ENCODE data around the gene DKK3. TPM values are rescaled to one million over a fixed set of nuclear protein-coding genes. Genes with fewer than 3 reads are reported as not detected.
A peak's percentile ranks its signal among the peaks of the same experiment; 100 is the strongest.

DKK3 gene
- total RNA-seq, 1 experiment from 2014 or later = 129 TPM

DNA sequence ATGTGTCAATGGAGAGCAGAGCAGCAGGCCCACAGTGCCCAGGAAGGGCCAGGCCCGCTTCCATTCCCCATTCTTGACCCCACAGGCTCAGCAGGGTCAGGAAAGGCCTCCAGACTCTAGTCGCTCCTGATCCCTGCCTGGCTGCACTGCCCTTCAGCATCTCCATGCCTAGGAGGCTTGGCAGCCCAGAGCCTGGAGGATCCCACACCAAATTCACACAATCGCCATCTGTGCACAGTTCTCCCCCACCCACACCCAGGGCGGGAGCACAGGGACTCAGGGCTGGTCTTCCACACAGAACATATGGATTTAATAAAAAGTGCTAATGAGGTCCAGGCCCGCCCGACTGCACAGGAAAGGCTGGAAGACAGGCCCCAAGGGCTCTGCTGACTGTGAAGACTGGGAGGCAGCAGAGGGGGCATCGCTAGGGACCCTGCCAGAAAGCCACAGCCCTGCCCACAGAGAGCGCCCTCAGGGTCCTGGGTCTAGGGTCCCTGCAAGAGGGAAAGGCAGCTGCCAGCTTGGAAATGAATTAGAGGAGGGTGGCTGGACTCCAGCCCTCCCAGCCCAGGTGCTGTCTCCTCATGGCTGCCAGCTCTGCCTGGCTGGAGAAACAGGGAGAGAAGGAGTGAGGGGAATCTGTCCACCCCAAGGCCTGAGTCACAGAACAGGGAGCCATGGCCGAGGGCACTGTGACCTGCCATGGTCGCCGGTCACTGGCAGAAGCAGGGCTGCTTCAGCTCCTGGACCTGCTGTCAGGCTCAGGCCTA lies 39.7 kb downstream of the DKK3 start:
- DNase-seq (ENCODE audit: low spot score) = no peak

DNA sequence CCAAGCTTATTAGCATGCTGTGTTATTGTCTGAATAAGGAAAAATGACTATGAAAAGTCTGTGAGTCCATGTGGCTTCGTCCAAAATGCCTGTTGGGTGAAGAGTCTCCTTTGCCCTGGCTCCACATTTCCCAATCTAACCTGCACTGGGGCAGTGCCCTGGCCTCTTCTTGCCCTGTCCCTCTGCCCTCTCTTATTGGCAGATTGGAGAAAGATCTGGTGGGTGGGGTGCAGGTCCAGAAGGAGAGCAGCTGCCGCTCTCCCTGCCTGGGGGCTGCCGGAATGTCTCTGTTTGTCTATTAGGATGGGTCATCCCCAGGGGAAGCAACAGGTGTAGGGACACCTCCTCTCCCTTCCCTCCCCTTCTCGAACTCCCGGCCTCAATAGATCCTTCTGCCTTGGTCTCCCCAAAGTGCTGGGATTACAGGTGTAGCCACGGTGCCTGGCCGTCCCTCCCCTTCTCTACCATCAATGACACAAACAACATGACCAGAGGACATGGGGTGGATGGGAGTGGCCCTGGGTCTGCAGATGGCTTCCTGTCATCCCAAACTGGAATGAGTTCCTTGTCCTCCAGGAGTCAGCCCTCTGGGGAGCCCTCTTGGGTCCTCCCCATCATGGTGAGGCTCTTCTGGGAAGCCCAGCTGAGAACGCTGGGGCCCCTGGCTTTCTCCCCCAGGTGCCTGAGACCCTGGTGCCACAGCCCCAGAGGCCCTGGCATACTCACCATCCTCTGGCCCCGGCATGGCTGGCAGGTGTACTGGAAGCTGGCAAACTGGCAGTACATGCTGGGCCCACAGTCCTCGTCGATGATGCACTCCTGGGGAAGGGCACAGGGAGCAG lies 40.5 kb downstream of the DKK3 start:
- no peak for DNase-seq (ENCODE audit: low spot score)

DNA sequence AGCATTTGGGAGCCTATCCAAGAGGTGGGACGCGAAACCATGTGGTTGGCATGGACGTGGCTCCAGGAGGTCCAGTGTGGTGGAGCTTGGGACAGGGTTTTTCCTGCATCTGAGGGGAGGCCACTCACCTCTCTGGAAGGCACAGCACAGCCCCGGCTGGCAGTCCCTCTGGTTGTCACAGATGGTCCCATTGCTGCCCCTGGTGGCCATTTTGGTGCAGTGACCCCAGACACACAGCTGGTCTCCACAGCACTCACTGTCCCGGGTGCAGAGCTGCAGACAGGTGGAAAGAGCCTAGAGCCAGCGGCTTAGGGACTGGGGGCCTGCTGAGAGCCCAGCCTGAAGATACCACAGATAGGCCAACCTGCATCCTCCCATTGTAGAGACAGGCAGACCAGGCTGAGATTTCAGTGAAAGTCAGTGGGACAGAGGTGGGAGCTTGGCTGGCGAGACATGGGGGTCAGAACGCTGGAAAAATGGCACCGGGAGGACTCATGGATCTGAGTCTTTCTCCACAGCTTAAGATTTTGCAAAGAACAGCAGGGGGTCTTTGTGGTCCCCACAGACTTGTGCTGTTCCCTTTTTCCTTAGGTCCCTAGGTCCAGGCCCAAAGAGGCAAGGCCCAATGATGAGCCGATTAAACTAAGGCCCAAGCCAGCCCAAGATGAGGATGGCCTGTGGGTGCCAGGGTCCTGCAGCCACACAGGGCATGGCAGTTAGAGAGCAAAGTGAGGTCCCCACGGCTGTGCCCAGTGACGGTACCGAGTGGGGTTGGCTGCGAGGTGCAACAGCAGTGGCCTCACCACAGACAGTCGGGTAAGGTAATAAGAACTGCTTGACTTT lies 41.4 kb downstream of the DKK3 start:
- peak; percentile 68 for DNase-seq (ENCODE audit: low spot score)

DNA sequence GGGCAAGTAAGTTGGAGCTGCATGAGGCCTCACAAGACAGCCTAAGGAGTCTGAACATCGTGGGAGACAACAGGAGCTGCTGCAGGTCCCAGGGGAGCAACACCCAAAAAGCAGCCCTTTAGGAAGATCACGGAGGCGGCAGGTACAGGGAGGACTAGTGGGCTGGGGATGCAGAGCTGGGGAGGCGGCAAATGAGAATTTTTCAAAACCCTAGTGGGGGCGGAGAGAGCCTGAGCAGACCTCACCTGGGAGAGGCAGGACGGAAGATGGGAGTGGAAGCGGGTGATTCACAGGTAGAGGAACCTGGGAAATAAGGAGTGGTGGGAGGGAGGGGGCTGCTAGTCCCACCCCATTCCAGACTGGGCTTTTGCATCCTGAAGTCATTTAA lies 42.1 kb downstream of the DKK3 start:
- no peak for DNase-seq (ENCODE audit: low spot score)

DNA sequence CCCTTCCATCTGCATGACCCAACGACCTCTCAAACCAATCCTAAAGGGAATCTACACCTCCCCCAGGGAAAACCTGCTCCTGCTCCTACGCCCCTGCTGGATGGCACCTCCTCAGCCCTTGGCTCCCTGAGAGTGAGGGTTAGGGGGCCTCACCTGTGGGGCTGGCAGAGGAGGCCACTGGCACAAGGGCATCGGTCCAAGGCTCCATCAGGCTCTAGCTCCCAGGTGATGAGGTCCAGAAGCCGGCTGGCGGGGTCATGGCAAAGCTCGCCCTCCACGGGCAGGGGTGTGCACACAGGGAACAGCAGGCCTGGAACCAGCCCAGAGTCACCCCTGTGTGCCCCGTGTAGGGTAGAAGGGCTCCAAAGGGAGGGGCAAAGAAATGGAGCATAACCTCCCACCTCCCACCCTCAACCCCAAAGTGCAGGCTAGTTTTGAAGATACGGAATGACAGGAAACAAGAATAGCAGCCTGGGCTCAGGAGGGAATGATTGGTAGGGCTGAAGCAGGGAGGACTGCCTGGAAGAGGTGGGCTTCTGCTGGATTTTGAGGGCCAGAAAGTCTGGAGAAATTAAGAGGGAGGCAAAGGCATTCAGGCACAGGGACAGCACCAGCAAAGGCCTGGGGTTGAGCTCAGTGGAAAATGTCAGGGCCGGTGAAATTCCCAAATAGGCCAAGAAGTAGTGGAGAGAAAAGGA lies 42.6 kb downstream of the DKK3 start:
- DNase-seq (ENCODE audit: low spot score) = no peak

DNA sequence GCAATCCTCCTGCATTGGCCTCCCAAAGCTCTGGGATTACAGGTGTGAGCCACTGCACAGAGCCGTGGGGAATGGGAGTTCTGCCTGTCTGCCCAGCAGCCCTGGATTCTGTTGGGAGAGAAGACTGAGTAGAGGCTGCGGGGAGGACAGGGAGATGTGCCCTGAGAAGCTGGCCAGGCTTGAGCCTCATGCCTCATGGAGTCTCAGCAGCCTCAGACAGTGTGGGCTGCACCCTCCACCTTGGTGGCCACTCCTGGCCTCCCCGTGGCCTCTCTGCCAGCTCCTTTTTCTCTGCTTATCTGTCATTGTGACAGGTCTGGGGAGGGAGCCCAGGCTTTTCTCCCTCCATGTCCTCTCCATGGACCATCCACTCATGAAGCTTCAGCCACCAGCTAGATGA lies 43.2 kb downstream of the DKK3 start:
- no peak for DNase-seq (ENCODE audit: low spot score)

DNA sequence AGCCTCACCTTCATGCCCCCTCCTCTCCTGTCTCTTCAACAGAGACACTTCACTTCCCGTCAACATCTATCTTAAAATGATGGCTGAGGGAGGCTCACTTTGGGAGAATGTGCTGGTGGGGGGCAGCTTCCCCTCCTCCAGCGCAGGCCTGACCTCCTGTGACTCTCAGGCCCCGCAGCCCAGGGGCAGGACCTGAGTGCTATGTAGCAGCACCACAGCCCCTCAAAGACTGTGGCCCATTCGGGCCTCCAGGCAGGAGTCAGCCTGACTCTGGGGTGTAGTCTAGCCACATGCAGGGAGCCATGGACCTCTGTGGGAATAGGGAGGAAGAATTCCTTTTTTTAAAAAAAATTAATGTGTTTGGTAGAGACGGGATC lies 43.7 kb downstream of the DKK3 start:
- no peak for DNase-seq (ENCODE audit: low spot score)

DNA sequence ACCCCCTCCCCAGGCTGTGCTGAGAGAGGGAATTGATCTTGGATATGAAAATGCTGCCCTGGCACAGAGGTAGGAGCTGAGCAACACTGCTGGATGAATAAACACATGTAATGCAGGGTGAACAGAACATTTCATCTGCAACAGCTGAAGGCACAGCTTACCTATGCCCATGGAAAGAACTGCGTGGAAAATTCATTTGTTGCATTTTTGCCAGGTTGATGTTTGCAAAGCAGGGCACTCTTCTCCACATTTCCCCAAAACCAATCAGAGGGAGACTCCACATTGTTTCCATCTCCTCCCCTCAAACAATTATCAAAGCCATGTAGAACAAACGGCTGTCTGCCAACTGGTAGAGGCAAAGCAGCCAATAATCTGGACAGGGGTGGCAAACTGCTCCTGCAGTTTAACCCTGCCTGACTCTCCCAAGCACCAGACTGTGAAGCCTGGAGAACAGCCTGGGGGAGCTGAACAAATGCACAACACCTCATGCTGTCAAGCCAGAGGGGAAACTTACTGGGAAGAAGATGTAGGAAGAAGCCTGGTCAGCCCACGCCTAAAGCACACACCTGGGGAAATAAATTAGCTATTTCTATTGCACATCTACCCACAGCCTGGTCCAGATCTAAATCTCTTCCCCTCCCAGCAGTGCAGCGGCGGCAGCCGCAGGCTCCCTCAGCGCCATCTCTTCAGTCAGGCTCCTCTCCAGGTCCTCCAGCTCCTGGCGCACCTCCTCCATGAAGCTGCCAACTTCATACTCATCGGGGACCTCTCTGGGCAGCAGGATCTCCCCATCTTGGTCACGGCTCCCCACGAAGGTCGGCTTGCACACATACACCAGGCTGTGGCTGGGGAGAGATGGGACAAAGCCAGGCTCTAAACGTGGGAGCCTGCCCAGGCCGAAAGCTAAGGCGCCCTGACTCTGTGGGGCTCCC lies 44.3 kb downstream of the DKK3 start:
- DNase-seq (ENCODE audit: low spot score) = no peak

DNA sequence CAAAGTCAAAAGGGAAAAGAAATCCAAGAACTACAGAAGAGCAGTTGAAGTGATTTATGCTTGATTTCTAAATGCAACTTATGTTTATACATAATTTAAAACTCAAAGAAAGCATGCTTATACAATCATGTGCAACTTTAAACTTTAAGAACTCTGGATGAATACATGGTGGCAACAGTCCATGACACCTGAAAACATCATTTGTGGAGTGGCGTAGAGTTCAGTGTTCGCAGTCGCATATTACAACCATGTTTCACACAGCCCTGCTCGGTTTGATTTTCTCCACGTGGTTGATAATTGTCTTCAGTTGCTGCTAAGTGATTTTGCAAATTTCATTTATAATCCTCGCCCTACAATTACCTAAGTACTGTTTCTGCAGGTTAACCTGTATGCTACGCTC lies 45.4 kb downstream of the DKK3 start:
- no peak for DNase-seq (ENCODE audit: low spot score)

DNA sequence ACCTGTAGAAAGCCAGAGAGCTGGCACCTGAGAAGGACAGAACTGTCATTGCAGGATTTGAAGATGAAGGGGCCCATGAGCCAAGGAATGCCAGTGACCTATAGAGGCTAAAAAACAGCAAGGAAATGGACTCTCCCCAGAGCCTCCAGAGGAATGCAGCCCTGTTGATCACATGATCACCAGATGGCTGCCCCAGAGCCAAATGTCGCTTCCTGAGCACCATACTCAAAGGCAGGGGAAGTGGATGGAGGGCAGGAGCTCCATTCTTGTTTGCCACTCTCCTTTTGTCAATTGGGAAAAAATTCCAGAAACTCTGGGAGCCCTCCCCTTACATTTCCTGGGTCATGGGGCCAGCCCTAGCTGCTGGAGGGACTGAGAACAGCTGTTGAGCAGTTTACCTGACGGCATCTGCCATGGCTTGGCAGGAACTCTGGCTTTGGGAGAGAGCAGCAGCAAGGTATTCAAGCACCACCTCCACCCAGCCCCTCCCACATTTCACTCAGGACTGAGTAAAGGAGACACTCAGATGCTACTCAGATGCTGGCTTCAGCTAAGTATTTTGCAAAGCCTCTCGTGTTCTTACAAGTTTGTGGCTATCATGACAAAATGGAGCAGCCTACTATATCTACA lies 46.9 kb downstream of the DKK3 start:
- DNase-seq (ENCODE audit: low spot score) = no peak

DNA sequence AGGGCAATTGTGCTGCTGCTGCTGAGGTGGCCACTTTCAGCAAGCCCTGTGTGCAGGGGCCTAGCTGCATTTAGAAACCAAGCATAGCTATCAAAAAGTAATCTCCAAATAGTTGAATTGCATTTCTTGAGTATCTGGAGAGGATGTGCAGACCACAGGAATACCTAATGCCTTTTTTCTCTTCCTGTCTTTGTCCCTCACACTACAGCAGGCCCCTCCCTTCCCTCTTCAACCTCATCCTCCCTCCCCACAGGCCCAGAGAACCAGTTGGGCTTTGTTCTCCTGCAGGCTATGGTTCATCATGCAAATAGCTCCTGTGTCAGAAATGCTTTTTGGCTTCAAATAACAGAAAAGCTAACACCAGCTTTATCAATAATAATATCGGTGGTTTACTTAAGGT lies 47.7 kb downstream of the DKK3 start:
- DNase-seq (ENCODE audit: low spot score) = no peak

DNA sequence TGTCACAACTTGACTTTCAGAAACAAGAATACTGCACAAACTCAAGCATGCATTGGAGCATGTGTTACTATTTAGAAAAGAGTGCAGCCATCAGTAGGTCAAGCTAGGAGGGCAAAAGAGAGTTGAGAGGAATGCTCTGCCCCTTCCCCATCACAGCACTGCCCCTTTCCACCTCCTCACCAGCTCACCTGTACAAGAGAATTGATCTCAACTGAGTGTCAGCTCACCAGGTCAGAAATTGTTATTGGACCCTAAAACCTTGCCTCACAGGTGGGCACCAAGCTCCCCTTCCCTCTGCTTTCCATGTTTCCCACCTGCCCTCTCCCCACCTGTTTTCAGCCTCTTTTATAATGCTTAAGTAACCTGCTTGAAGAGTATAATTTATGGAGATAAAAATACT lies 48.8 kb downstream of the DKK3 start:
- DNase-seq (ENCODE audit: low spot score) = no peak

DNA sequence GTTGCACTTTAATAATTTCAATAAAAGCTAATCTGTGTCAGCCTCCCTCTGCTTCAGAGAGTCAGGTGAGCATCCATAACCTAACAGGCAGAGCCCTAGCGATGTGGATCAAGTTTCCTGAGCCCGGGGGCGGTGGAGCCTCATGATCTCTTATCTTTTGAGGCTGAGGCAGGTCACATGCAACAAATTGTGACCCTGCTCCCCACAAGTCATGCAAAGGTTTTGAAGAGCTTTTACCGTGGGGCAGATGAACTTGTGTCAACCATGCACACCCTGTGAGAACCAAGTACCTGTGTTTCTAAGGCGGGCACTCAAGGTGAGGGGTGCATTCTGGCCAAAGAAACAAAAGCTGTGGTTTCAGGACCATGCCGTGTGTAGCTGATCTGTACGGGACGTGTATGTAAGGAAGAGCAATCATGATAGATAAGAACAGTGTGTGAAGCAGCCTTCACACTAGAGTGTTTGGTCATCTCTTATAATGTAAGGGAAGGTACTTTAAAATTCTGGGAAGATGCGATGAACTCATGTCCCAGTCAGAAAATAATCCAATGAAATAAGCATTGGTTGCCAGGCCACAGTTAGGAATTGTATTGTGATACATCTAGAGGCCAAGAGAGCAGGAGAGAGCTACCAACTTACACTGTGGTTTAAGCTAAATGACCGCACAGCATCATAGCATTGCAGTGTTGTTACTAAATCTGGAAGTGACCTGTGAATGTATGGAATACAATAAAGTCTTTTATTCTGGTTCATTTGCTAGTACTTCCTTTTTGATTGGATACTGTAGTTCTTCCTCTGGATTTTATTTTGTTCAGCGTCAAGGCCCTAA lies 49.8 kb downstream of the DKK3 start:
- no peak for DNase-seq (ENCODE audit: low spot score)

DNA sequence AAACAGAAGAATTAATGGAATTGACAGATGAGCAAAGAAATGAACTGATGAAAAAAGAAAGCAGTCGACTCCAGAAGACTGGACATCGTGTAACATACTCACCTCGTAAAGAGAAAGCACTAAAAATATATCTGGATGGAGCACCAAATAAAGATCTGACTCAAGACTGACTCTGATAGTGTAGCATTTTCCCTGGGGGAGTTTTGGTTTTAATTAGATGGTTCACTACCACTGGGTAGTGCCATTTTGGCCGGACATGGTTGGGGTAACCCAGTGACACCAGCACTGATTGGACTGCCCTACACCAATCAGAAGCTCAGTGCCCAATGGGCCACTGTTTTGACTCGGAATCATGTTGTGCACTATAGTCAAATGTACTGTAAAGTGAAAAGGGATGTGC lies 52.4 kb downstream of the DKK3 start:
- no peak for DNase-seq (ENCODE audit: low spot score)

DNA sequence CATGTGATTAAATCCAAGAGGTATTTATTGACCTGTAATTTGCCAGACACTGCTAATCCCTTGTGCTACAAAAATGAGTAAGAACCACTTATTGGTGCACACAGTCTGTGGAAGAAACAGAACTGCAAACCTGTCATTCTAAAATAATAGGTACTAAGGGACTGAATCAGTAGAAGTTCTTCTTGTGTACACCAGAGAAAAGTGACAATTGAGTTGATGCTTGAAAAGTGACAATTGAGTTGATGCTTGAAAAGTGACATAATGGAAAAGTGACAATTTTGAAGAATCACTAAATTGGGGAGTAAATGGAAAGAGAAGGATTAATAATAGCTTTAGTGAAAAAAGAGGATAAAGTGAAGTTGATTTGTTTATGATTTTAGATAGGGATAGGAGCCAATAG lies 56.4 kb downstream of the DKK3 start:
- DNase-seq (ENCODE audit: low spot score) = no peak

DNA sequence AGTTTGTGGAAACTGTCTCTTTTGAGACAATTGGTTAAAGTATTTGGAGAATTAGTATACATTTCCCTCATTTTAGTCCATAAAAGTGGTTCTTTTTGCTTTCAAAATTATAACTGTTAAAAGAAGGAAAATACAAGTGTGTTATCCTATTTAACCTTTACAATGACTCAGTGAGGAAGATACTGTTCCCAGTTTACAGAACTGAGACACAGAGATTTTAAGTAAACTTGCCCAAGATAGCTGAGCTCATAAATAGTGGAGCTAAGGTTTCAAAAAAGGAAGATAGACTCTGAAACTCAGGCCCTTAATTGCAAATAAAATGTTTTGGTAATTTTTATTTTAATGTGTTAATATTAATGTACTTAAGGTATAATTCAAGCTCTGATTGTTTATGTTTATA lies 58.9 kb downstream of the DKK3 start:
- no peak for DNase-seq (ENCODE audit: low spot score)

DNA sequence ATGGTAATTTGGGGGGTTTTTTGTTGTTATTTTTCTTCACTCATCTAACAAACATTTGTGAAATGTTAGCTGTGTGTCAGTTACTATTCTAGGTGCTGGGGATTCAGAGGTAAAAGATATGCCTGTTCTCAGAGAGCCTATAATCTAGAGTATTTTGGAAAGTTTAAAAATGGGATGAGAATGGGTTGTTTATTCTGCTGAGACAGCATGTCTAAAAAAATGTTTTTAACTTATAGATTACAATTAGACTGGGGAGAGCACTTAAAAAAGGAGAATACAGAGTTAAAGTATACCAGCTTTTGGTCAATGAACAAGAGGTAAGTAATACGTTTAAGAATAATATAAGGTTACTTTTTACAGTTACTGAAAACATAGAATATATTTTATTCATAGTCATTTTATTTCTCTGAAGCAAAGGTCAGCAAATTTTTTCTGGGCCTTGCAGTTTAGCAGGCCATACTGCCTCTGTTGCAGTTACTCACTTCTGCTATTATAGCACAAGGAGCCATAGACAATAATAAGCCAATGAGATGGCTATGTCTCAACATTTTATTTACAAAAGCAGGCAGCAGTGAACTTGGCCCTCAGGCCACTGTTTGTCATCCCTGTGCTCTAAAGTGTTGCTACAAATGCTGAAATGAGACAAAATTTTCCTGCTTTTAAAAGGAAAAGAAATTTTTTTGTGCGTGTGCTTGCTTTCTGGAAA lies 60.0 kb downstream of the DKK3 start:
- no peak for DNase-seq (ENCODE audit: low spot score)

DNA sequence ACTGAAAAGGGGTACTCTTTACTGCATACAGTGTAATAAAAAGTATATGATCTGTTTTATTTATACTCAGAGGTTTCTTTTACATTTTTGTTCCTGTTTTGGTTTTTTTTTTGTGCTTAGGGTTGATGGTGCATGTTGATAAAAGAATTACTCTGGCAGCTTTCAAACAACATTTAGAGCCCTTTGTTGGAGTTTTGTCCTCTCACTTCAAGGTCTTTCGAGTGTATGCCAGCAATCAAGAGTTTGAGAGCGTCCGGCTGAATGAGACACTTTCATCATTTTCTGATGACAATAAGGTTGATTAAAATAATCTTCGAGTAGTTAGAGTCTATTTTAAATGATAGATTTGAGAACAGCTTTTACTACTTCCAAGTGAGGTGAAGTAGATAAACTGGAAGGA lies 60.6 kb downstream of the DKK3 start:
- no peak for DNase-seq (ENCODE audit: low spot score)

DNA sequence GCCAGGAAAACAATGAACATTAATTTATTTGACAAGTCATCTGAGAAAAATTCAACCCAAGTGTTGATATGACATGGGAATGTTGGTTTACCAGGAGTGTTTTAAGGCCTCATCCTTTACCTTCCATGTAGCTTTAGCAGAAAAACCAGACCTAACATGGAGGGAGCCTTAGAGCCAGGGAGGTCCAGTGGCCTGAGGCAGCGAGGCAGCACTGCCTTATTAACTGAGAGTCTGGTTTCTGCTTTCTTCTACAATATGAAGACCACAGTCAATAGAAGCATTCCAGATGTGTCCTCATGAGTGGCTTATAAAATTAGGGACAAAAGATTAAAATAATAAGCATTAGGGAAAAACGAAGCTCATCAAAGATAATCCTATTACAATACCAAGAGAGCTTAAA lies 61.5 kb downstream of the DKK3 start:
- DNase-seq (ENCODE audit: low spot score) = no peak
